ENCODE data around the gene INPP5D.

- peak; percentile 20 for TF ChIP-seq CTCF (IDR thresholded peaks at IDR 0.05)
- no peak for TF ChIP-seq EZH2 (IDR thresholded peaks at IDR 0.05; ENCODE audit: borderline replicate concordance, insufficient read depth, low read depth, low read length, poor library complexity, severe bottlenecking)
These were observed 1.7 kb downstream of the INPP5D start for GRCh38 chr2:233061591-233062450.
